Osteocyte (in vitro differentiated cells): ENCODE results near the gene BSN. TPM values are rescaled to one million over a fixed set of nuclear protein-coding genes. Genes with fewer than 3 reads are reported as not detected.

ENCODE experiments used
- DNase-seq: peaks from one replicate; pipeline ENCODE4 v3.0.0; 2021; ENCODE audit warnings: mixed read lengths; ENCODE audit not compliant: unreplicated experiment; ENCODE audit errors: extremely low spot score
- H3K27ac Mint-ChIP-seq: one replicate; pipeline ENCODE4 v1.8.0; 2021; ENCODE audit warnings: mild to moderate bottlenecking, mixed read lengths; ENCODE audit not compliant: unreplicated experiment
- H3K27me3 Mint-ChIP-seq: one replicate; pipeline ENCODE4 v1.8.0; 2021; ENCODE audit warnings: mixed read lengths; ENCODE audit not compliant: unreplicated experiment
- H3K36me3 Mint-ChIP-seq: one replicate; pipeline ENCODE4 v1.8.0; 2021; ENCODE audit warnings: mixed read lengths; ENCODE audit not compliant: unreplicated experiment
- H3K4me1 Mint-ChIP-seq: one replicate; pipeline ENCODE4 v1.8.0; 2021; ENCODE audit warnings: mixed read lengths; ENCODE audit not compliant: unreplicated experiment
- H3K4me3 Mint-ChIP-seq: one replicate; pipeline ENCODE4 v1.8.0; 2021; ENCODE audit warnings: mild to moderate bottlenecking, moderate library complexity, mixed read lengths; ENCODE audit not compliant: unreplicated experiment
- H3K9me3 Mint-ChIP-seq: one replicate; pipeline ENCODE4 v1.8.0; 2021; ENCODE audit warnings: mixed read lengths; ENCODE audit not compliant: unreplicated experiment
- CTCF ChIP-seq: fragments of 200-600 bp; sonication (generic); IDR thresholded peaks from 2 replicates; pipeline ENCODE4 v1.5.0; 2021; ENCODE audit warnings: antibody characterized with exemption, mild to moderate bottlenecking, moderate library complexity
- total RNA-seq: library from RNA; stranded (reverse); gene quantifications from 2 replicates; pipeline ENCODE4 v1.2.1, GENCODE V29; 2021

BSN gene
- total RNA-seq, 1 donor from 2014 or later = 0.64 TPM

GRCh38 chr3:49652903-49653415 is 98.7 kb downstream of the BSN start:
- Mint-ChIP-seq H3K4me1 (peaks cover 4% of the 10 kb centered on the region), H3K27ac (no peak overlapping the region), H3K36me3 (no peaks in the 10 kb centered on the region), H3K9me3 (no peaks in the 10 kb centered on the region), H3K27me3 (no peaks in the 10 kb centered on the region), H3K4me3 (no peak overlapping the region)
- DNase-seq = no peak
- TF ChIP-seq CTCF = no peak

DNA sequence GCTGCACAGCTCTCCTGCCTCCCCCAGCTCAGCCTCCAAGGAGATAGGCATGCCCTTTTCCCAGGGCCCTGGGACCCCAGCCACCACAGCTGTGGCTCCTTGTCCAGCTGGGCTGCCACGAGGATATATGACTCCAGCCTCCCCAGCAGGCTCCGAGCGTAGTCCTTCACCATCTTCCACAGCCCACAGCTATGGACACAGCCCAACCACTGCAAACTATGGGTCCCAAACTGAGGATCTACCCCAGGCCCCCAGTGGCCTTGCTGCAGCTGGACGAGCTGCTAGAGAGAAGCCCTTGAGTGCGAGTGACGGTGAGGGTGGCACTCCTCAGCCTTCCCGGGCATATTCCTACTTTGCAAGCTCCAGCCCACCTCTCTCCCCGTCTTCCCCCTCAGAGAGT is 99.3 kb downstream of the BSN start:
- H3K27ac Mint-ChIP-seq = no peak overlapping the region
- no peaks in the 10 kb centered on the region for H3K36me3 Mint-ChIP-seq
- no peak for TF ChIP-seq CTCF
- no peaks in the 10 kb centered on the region for H3K9me3 Mint-ChIP-seq
- no peaks in the 10 kb centered on the region for H3K27me3 Mint-ChIP-seq
- no peak for DNase-seq
- peaks cover 3% of the 10 kb centered on the region for H3K4me1 Mint-ChIP-seq
- H3K4me3 Mint-ChIP-seq = no peak overlapping the region

DNA sequence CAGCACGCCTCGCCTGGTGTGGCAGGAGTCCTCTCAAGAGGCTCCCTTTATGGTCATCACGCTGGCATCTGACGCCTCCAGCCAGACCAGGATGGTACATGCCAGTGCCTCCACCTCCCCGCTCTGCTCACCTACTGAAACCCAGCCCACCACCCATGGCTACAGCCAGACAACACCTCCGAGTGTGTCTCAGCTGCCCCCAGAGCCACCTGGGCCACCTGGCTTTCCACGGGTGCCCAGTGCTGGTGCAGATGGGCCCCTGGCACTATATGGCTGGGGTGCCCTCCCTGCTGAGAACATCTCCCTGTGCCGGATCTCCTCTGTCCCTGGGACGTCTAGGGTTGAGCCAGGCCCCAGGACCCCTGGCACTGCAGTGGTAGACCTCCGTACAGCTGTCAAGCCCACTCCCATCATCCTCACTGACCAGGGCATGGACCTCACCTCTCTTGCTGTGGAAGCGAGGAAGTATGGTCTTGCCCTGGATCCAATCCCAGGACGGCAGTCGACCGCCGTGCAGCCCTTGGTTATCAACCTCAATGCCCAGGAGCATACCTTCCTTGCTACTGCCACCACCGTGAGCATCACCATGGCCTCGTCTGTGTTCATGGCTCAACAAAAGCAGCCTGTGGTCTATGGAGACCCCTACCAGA is 100.0 kb downstream of the BSN start:
- H3K36me3 Mint-ChIP-seq = no peaks in the 10 kb centered on the region
- no peaks in the 10 kb centered on the region for H3K27me3 Mint-ChIP-seq
- peaks cover 3% of the 10 kb centered on the region for H3K4me1 Mint-ChIP-seq
- H3K27ac Mint-ChIP-seq = no peak overlapping the region
- no peak for TF ChIP-seq CTCF
- no peak for DNase-seq
- H3K4me3 Mint-ChIP-seq = no peak overlapping the region
- no peaks in the 10 kb centered on the region for H3K9me3 Mint-ChIP-seq

- no peak overlapping the region for H3K4me3 Mint-ChIP-seq
- no peak for DNase-seq
- H3K9me3 Mint-ChIP-seq = no peaks in the 10 kb centered on the region
- no peaks in the 10 kb centered on the region for H3K27me3 Mint-ChIP-seq
- H3K36me3 Mint-ChIP-seq = no peaks in the 10 kb centered on the region
- no peak overlapping the region for H3K27ac Mint-ChIP-seq
- TF ChIP-seq CTCF = no peak
- peaks cover 3% of the 10 kb centered on the region for H3K4me1 Mint-ChIP-seq
These were observed 100.8 kb downstream of the BSN start for GRCh38 chr3:49654955-49655556.

GRCh38 chr3:49655731-49656285 is 101.5 kb downstream of the BSN start:
- H3K9me3 Mint-ChIP-seq = no peaks in the 10 kb centered on the region
- no peak overlapping the region for H3K4me3 Mint-ChIP-seq
- no peak overlapping the region for H3K27ac Mint-ChIP-seq
- no peaks in the 10 kb centered on the region for H3K27me3 Mint-ChIP-seq
- DNase-seq = no peak
- no peak for TF ChIP-seq CTCF
- peaks cover 3% of the 10 kb centered on the region for H3K4me1 Mint-ChIP-seq
- H3K36me3 Mint-ChIP-seq = no peaks in the 10 kb centered on the region
